GM12878 (cell line): ENCODE data around the gene SHROOM2. TPM values are rescaled to one million over a fixed set of nuclear protein-coding genes. Genes with fewer than 3 reads are reported as not detected.

Experiments
- ATAC-seq: fragments of 200-7000 bp; cut with Tn5 transposase; 3 replicates; pipeline ENCODE4 v1.9.1; 2020; ENCODE audit warnings: mild to moderate bottlenecking, moderate library complexity
- BruUV-seq: library from RNA; stranded (reverse); fragments of 400-500 nt; replicated peaks from 2 replicates; lab custom pipeline; 2021; lab: Mats Ljungman, UMichigan
- CTCF ChIA-PET: fragments of 300-600 bp; sonication (Branson Sonifier 250); formaldehyde crosslinking; extraction: SDS; loops from one replicate; lab custom pipeline; 2021; ENCODE audit warnings: inconsistent platforms; lab: Yijun Ruan, JAX
- POLR2A ChIA-PET: fragments of 350-600 bp; formaldehyde crosslinking; extraction: SDS; loops from one replicate; lab custom pipeline; 2021; ENCODE audit warnings: inconsistent platforms; lab: Charles Lee
- RAD21 ChIA-PET: fragments of 300-600 bp; sonication (Branson Sonifier 250); formaldehyde crosslinking; loops from one replicate; lab custom pipeline; 2023; ENCODE audit warnings: antibody characterized with exemption; ENCODE audit not compliant: unreplicated experiment; lab: Charles Lee
- SMC1A ChIA-PET: fragments of 300-600 bp; sonication (Branson Sonifier 250); formaldehyde crosslinking; loops from one replicate; lab custom pipeline; 2023; ENCODE audit not compliant: unreplicated experiment, uncharacterized antibody; lab: Charles Lee
- DNase-seq: peaks from one replicate; pipeline ENCODE4 v3.0.0-alpha.2; 2011; ENCODE audit warnings: low read depth, low spot score
- FAIRE-seq: peaks from 3 replicates; lab custom pipeline; 2011; peaks lifted over from hg19 to GRCh38; lab: Jason Lieb, UNC
- H2AFZ ChIP-seq: 2 replicates; pipeline ENCODE4 v1.6.0; 2011; ENCODE audit warnings: low read depth, low read length, control low read depth; ENCODE audit not compliant: control insufficient read depth
- H3K27ac ChIP-seq: 2 replicates; pipeline ENCODE4 v1.5.1; 2011; ENCODE audit warnings: control low read depth; ENCODE audit not compliant: control insufficient read depth, insufficient read depth
- H3K27me3 ChIP-seq, 2 experiments: replicated peaks in 1 of 2; 2 replicates each; pipeline versions ENCODE4 v1.6.0 to v1.6.1; 2011; ENCODE audit warnings: low read length in 1 of 2; ENCODE audit not compliant: control insufficient read depth in 2 of 2, insufficient read depth in 2 of 2
- H3K36me3 ChIP-seq, 2 experiments: 2 replicates each; pipeline ENCODE4 v1.5.1; 2011; ENCODE audit warnings: low read length in 1 of 2; ENCODE audit not compliant: control insufficient read depth in 2 of 2, insufficient read depth in 2 of 2
- H3K4me1 ChIP-seq: 2 replicates; pipeline ENCODE4 v1.6.1; 2011; ENCODE audit warnings: mild to moderate bottlenecking, low read length, moderate library complexity, mixed read lengths; ENCODE audit not compliant: control insufficient read depth, insufficient read depth
- H3K4me2 ChIP-seq: 2 replicates; pipeline ENCODE4 v1.6.0; 2011; ENCODE audit warnings: control low read depth; ENCODE audit not compliant: control insufficient read depth, insufficient read depth
- H3K4me3 ChIP-seq: fragments of 200-600 bp; sonication (generic); 2 replicates; pipeline ENCODE4 v1.5.1; 2016
- H3K79me2 ChIP-seq: 2 replicates; pipeline ENCODE4 v1.6.0; 2011; ENCODE audit warnings: low read length; ENCODE audit not compliant: control insufficient read depth, insufficient read depth
- H3K9ac ChIP-seq: 2 replicates; pipeline ENCODE4 v1.8.0; 2011; ENCODE audit warnings: low read length, control low read depth, mixed read lengths; ENCODE audit not compliant: control insufficient read depth, insufficient read depth
- H3K9me3 ChIP-seq: replicated peaks from 3 replicates; pipeline ENCODE4 v1.5.1; 2011; ENCODE audit warnings: mild to moderate bottlenecking, low read length; ENCODE audit not compliant: control insufficient read depth, insufficient read depth
- H4K20me1 ChIP-seq: 2 replicates; pipeline ENCODE4 v1.6.0; 2011; ENCODE audit not compliant: control insufficient read depth, insufficient read depth
- ASH2L ChIP-seq: fragments of 300-600, 200-600 bp; sonication (generic); IDR thresholded peaks from 2 replicates; pipeline ENCODE4 v1.6.1; 2017; ENCODE audit warnings: low read depth, mild to moderate bottlenecking, borderline replicate concordance
- BRCA1 ChIP-seq: IDR thresholded peaks from 2 replicates; pipeline ENCODE4 v1.6.1; 2011; ENCODE audit warnings: low read depth, low read length, improper control_type of control experiment
- CEBPZ ChIP-seq: fragments of 150-350 bp; IDR thresholded peaks from 2 replicates; pipeline ENCODE4 v1.6.1; 2016; ENCODE audit warnings: low read depth, low read length
- CHD4 ChIP-seq: fragments of 200-600 bp; sonication (generic); IDR thresholded peaks from 2 replicates; pipeline ENCODE4 v1.6.1; 2016; ENCODE audit warnings: mild to moderate bottlenecking
- ETV6 ChIP-seq, 2 experiments: fragments of 450-650 bp in 1 of 2; IDR thresholded peaks in 1 of 2; conservative IDR thresholded peaks in 1 of 2; 2 replicates each; pipeline ENCODE4 v1.6.1; 2014; ENCODE audit warnings: antibody characterized with exemption in 1 of 2, borderline replicate concordance in 1 of 2, low read depth in 1 of 2, mild to moderate bottlenecking in 1 of 2, moderate library complexity in 1 of 2
- IKZF1 ChIP-seq: fragments of 450-650 bp; conservative IDR thresholded peaks from 2 replicates; pipeline ENCODE4 v1.6.1; 2017; ENCODE audit warnings: antibody characterized with exemption, mild to moderate bottlenecking
- LARP7 ChIP-seq: fragments of 450-650 bp; IDR thresholded peaks from 2 replicates; pipeline ENCODE4 v1.6.1; 2017; ENCODE audit warnings: mild to moderate bottlenecking
- NR2F1 ChIP-seq: fragments of 450-650 bp; conservative IDR thresholded peaks from 2 replicates; pipeline ENCODE4 v1.6.1; 2017; ENCODE audit warnings: mild to moderate bottlenecking
- POLR2A ChIP-seq: IDR thresholded peaks from 2 replicates; pipeline ENCODE4 v1.6.1; 2011; ENCODE audit warnings: low read depth, mild to moderate bottlenecking, low read length
- RCOR1 ChIP-seq: conservative IDR thresholded peaks from 2 replicates; pipeline ENCODE4 v1.6.1; 2012; ENCODE audit warnings: low read depth, low read length, improper control_type of control experiment
- RELB ChIP-seq: fragments of 450-650 bp; IDR thresholded peaks from 2 replicates; pipeline ENCODE4 v1.6.1; 2017; ENCODE audit warnings: low read depth, mild to moderate bottlenecking, moderate library complexity
- SPI1 ChIP-seq: IDR thresholded peaks from 2 replicates; pipeline ENCODE4 v1.6.1; 2011; ENCODE audit warnings: low read depth, mild to moderate bottlenecking, low read length, moderate library complexity, borderline replicate concordance; ENCODE audit not compliant: insufficient read depth
- ZZZ3 ChIP-seq: IDR thresholded peaks from 2 replicates; pipeline ENCODE4 v1.6.1; 2011; ENCODE audit warnings: low read depth; ENCODE audit not compliant: control insufficient read depth, insufficient read length
- WGBS: methylation state at CpG from one replicate; pipeline ENCODE4 v1.1.6; 2016; ENCODE audit warnings: low lambda C conversion rate; ENCODE audit not compliant: insufficient replicate concordance, insufficient coverage; ENCODE audit errors: missing lambda C conversion rate; 5-methylcytosine and 5-hydroxymethylcytosine counted together
- in situ Hi-C: fragments of 300-500 bp; cut with MboI; formaldehyde crosslinking; loops from 9 replicates; pipeline ENCODE4 v1.14.3; 2018; ENCODE audit warnings: mixed read lengths
- intact Hi-C: fragments of 100-400 bp; cut with micrococcal nuclease; formaldehyde crosslinking; loops from one replicate; pipeline ENCODE4 v1.14.2; 2022; ENCODE audit not compliant: unreplicated experiment
- polyA plus RNA-seq, 11 experiments: library from polyadenylated mRNA; depleted of rRNA in 4 of 11; unstranded in 6 of 11; stranded (reverse) in 5 of 11; fragments of >200 nt; fragmentation: Nextera tagmentation in 4 of 11; fragmentation: Illumina TruSeq in 1 of 11; extraction: Ambion mirVana in 4 of 11; extraction: Trizol in 1 of 11; gene quantifications; 1 replicate in 1 of 11; 2 replicates in 10 of 11; pipeline versions ENCODE4 v1.2.1 to v1.2.3, GENCODE V29; 2011 to 2016; ENCODE audit warnings: inconsistent platforms in 2 of 11, missing spikeins in 2 of 11, low read depth in 1 of 11
- total RNA-seq, 4 experiments: library from RNA; depleted of rRNA in 3 of 4; stranded (reverse); fragments of >200 nt in 3 of 4; fragmentation: Illumina TruSeq in 1 of 4; extraction: Trizol in 1 of 4; gene quantifications; 2 replicates each; pipeline versions ENCODE4 v1.2.1 to v1.2.3, GENCODE V29; 2013 to 2021

SHROOM2 gene
- total and polyA plus RNA-seq, 10 of the 15 experiments (the other 5 are each of a cell fraction or from before 2014, with no cell fraction given), result under 0.01 to 0.15 (median 0.09) TPM; not detected in 2

DNA sequence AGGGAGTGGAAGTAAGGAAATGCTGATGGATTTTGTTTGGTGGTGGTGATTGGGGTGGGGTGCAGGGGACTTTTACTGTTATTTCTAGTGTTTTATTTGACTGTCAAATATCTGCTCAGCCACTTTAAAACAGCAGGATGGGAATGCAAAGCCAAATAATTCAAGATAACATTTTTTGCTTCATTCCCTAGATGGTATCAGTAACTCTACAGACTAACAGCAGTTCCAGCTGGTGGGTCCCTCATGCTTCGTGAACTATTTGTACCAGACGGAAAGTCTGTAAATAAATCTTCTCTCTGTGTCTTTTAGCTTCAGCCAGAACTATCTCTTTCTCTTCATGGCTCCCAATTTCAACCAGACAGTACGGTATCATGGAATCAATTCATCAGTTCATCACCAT is 48.1 kb upstream of the SHROOM2 start:
- DNase-seq (no peak), ATAC-seq (no peak), FAIRE-seq (no peak)
- Histone ChIP-seq H3K27ac (no peak overlapping the region), H3K79me2 (no peaks in the 10 kb centered on the region), H3K9me3 (no peaks in the 10 kb centered on the region), H2AFZ (no peak overlapping the region), H4K20me1 (no peaks in the 10 kb centered on the region), H3K36me3 (no peaks in the 10 kb centered on the region), H3K4me2 (no peak overlapping the region), H3K9ac (no peak overlapping the region), H3K4me3 (no peak overlapping the region), H3K27me3 (no peaks in the 10 kb centered on the region), H3K4me1 (no peaks in the 10 kb centered on the region)
- no TSS peak for BruUV-seq
- intact Hi-C loops (no loop called here), in situ Hi-C loops (no loop called here)
- TF ChIP-seq SPI1, result no peak
- no peak for TF ChIP-seq ETV6 (conservative IDR thresholded peaks at IDR 0.05 in 1 of 2, IDR thresholded peaks at IDR 0.05 in 1 of 2; ENCODE audit: borderline replicate concordance in 1 of 2, low read depth in 1 of 2)
- TF ChIP-seq BRCA1, result no peak
- no peak for TF ChIP-seq IKZF1
- no peak for TF ChIP-seq NR2F1
- no peak for TF ChIP-seq ASH2L
- TF ChIP-seq POLR2A, result no peak
- TF ChIP-seq CHD4, result no peak
- no peak for TF ChIP-seq RCOR1
- TF ChIP-seq LARP7, result no peak
- no peak for TF ChIP-seq CEBPZ
- no peak for TF ChIP-seq ZZZ3
- no peak for TF ChIP-seq RELB
- RAD21 ChIA-PET, result interaction anchor here (0.9 kb wide), 1 partner anchor 22 kb away, joined by 3 read pairs; no protein-coding TSS in a partner anchor
- CTCF ChIA-PET, result no interaction called here
- POLR2A ChIA-PET, result no interaction called here
- SMC1A ChIA-PET, result interaction anchor here (1.0 kb wide), 2 partner anchors 16 to 316 kb away, joined by 3 read pairs; no protein-coding TSS in a partner anchor
- WGBS, result 16% methylated on average over 3 of the region's 3 CpGs
